ENCODE measurements around the gene GZMM.
A peak's percentile ranks its signal among the peaks of the same experiment; 100 is the strongest.

The GZMM gene

DNA sequence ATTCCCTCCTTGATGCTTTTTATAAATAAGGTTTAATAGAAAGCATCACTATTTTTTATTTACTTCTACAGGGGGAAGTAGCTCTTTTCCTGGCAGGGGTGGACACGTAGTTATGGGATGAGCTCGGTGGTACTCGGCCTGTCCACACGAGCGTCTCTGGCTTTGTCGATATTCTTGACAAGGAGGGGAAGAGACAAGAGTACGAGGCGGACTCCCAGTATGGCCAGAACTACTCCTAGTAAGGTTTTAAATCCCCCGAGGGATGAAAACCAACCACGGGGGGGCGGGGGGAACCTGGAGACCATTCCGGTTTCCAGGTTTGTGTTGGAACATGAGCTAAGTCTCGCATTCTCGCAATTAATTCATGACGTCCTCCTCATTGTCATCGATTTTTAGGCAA, 23.0 kb downstream of the GZMM start:
- no peak for DNase-seq (ENCODE audit: low spot score)

GRCh38 chr19:567296-567900, 23.5 kb downstream of the GZMM start:
- DNase-seq (ENCODE audit: low spot score), result no peak

- DNase-seq (ENCODE audit: low spot score), result no peak
These were observed 26.4 kb downstream of the GZMM start for GRCh38 chr19:570251-570686.

- peak; percentile 91 for DNase-seq (ENCODE audit: low spot score)
These were observed 27.2 kb downstream of the GZMM start for GRCh38 chr19:570937-571565.

- DNase-seq (ENCODE audit: low spot score), result peak; percentile 80
These were observed 27.7 kb downstream of the GZMM start for GRCh38 chr19:571566-571974.

- DNase-seq (ENCODE audit: low spot score), result peak; percentile 99
These were observed 28.4 kb downstream of the GZMM start, which contains the start of gene BSG for GRCh38 chr19:572140-572742. Gene BSG (plus strand): TSS chr19:572596. CDS start chr19:572635, 39 bp downstream.

DNA sequence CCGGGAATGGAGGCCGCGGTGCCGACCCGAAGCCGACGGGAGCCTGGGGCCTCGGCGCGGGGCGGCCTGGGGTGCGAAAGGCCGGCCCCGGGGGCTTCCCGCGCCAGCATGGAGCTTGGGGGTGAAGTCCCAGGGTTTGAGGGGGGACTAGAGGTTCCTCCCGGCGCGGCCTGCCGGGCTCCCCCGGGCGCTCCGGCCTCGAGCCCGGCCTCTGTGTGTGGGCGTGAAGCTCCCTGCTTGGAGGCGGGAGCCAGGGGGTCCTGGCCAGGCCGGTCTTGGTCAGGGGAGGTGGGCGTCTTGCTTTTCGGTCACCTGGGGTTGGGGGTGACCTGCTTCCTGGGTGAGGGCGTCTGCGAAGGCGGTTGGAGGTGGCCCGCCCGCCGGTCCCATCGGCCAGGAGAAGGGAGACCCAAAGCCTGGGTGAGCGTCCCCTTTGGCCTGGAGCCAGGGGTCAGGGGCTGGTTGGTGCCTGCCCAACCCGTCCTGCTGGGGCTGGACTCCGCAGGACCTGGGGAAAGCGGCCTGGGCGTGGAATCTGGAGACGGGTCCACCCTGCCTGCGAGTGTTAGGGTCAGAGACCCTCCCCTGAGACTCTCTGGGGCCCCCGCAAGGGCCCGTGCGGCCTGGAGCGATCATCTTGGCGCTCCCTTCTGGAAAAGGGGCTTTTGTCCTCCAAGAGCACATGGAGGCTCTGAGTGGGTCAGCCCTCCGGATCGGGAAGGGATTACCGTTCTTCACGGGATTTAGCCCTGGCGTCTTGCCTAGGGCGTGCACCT, 29.1 kb downstream of the GZMM start:
- DNase-seq (ENCODE audit: low spot score), result peak; percentile 51

- no peak for DNase-seq (ENCODE audit: low spot score)
These were observed 29.6 kb downstream of the GZMM start for GRCh38 chr19:573519-573825.

DNA sequence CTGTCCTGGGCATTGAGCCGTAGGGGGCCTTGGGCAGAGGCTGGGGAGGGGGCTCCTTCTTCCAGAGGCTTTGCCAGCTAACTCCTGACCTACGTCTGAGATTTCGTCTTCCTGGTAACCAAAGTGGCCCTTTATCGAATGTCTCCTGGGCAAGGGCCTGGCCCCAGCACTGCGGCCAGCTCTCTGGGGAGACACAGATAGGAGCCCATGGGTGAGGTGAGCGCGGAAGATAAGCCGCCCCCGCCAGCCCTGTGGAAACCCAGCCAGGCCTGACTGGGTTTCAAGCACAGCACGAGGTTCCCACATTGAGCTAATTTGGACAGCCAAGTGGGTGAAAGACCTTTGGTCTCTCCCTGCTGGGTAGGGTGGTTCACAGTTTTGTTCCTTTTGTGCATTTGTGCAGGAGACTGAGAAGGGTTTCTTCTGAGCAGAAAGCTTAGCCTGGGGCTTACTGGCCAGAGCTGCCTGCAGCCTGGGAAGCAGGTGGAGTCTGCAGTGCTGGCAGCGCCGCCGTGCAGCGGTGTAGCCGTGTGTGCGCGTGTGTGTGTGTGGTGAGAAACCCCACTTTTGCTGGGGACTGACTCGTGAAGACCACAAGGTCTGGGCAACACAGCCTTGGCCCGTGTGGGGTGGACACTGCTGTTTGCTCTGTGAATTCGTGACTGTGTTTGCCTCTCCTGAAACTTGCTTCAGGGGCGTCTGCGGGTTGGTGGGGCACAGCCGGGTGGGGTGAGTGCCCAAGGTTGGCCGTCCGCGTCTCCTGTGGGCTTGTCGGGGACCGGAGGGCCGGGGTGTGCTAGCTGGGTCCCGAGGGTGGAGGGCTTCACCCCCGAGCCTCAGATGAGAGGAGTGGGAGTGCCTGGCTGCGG, 31.0 kb downstream of the GZMM start:
- DNase-seq (ENCODE audit: low spot score), result no peak

DNA sequence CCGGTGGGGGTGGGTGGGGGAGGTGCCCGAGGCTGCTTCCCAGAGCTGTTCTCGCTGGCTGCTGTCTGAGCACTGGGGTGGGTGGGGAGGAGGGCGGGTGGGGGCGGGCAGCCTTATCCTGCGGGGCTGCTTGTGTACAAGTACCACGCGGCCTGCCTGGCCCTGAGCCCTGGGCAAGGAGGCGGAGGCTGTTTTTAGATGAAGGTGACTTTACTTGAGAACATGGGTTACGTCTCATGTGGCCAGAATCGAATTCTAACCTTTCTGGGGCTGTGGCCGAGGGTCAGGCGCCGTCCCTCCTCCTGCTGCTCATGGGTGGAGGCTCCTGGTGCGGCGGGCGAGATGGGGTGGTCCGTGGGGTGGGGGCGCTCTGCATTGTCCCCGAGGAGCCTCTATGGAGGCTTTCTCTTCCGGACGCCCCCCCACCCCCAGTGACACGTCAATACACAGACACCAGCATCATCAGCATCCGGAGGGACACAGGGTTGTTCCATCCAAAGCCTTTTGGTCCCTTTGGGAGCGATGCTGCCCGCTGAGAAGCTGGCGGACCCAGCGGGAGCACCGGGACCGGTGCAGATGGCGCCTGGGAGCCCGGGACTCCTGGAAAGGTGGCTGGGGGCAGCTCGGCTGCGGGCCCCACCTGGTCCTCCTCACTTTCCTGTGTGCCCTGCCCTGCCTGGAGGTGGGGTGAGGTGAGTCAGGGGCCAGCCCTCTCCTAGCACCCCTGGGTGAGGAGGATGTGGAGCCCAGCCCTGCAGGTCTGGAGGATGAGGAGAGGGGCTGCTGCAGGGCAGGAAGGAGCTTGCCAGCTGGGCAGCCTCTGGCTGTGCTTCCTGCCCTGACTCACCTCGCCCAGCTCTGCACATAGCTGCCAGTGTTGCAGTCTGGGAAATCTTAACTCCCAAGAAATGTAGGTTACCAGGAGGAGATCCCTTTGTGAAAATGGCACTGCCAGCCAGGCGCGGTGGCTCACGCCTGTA, 32.0 kb downstream of the GZMM start:
- no peak for DNase-seq (ENCODE audit: low spot score)

- no peak for DNase-seq (ENCODE audit: low spot score)
These were observed 33.0 kb downstream of the GZMM start for GRCh38 chr19:576768-577438.

DNA sequence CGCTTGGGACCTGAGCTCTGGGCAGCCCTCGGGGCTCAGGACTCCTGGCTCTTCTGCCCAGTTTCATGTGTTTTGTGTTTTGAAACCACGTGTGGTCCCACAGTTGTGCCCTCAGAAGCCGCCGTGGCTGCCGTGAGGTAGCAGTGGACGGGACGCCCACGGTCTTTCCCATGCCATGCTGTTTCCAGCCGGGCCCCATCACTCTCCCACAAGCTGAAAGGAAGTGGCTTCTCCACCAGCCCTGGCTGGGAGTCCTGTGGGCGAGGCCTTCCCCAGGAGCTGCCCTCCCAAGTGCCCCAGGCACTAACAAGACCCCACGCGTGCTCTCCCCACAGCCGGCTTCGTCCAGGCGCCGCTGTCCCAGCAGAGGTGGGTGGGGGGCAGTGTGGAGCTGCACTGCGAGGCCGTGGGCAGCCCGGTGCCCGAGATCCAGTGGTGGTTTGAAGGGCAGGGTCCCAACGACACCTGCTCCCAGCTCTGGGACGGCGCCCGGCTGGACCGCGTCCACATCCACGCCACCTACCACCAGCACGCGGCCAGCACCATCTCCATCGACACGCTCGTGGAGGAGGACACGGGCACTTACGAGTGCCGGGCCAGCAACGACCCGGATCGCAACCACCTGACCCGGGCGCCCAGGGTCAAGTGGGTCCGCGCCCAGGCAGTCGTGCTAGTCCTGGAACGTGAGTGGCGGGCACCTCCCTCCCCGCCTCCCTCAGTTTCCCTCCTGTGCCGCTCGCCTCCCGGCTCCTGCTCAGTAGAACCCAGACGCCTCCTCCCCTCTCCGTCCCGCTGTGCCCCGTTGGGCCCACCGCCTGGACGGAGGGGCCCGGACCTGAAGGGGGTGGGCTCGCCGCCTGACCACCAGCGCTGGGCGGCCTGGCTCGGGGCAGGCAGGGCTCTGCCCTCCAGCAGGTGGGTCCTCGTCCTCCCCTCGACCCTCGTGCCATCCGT, 33.9 kb downstream of the GZMM start:
- no peak for DNase-seq (ENCODE audit: low spot score)

- DNase-seq (ENCODE audit: low spot score), result no peak
These were observed 35.4 kb downstream of the GZMM start for GRCh38 chr19:579111-579841.

- DNase-seq (ENCODE audit: low spot score), result no peak
These were observed 35.9 kb downstream of the GZMM start for GRCh38 chr19:579842-580155.

GRCh38 chr19:580274-580835, 36.5 kb downstream of the GZMM start:
- DNase-seq (ENCODE audit: low spot score), result no peak

GRCh38 chr19:581399-582111, 37.7 kb downstream of the GZMM start:
- no peak for DNase-seq (ENCODE audit: low spot score)

GRCh38 chr19:582497-583197, 38.8 kb downstream of the GZMM start:
- no peak for DNase-seq (ENCODE audit: low spot score)
